DMS 273 (cell line): Measurements from ENCODE around the gene HAGH.

ENCODE experiments used
- DNase-seq: peaks from one replicate; lab custom pipeline; 2025; ENCODE audit not compliant: unreplicated experiment; lab: John Stamatoyannopoulos, UW

HAGH gene

DNA sequence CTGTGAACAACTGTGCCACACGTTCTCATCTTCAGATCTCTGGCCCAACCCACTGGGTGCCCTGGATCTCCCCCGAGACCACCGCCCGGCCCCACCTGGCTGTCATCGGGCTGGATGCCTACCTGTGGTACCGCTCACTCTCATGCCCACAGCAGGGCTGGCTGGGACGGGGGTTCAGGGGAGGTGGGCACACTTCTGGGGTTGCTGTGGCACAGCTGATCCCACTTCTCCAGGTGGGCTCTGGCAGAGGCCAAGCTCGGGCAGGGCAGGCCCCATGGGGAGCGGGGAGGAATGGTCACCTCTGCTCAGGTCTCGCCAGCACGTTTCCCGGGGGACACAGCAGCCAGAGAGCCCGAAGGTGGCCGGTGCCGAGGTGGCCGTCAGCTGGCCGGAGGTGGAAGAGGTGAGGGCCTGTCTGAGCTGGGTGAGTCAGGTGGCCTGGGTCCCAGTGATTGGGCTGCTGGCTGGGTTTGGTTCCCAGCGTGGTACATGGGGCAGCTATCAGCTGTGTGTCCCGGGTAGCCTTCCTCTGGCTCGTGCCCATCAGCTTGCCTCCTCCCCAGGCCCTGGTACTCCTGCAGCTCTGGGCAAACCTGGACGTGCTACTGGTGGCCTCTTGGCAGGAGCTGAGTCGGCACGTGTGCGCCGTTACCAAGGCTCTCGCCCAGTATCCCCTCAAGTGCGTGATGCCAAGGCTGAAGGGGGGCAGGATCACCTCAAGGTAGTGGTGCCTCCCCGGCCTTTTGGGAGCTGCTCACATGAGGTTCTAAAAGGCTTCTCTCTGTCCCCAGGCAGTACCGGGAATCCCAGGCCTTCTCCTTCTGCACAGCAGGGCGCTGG, 51.4 kb downstream of the HAGH start:
- DNase-seq: no peak

DNA sequence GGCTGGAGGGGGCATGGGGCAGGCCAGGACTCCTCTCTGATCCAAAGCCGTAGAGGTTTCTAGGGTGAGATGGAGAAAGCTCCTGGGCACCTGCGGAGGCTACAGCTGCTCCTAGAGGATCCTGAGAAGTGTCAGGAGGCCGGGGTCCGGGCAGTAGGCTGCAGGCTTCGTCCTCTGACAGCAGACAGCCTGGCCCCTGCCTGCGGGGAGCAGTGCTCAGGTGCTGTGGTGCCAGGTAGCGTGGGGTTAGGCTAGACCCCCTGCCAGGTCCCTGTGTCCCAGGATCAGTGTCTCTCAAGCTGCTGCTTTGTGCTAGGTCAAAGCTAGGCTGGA, 52.2 kb downstream of the HAGH start:
- no peak for DNase-seq

- peak; percentile 56 for DNase-seq
Observed at GRCh38 chr16:1773703-1774447, 52.8 kb downstream of the HAGH start.

DNA sequence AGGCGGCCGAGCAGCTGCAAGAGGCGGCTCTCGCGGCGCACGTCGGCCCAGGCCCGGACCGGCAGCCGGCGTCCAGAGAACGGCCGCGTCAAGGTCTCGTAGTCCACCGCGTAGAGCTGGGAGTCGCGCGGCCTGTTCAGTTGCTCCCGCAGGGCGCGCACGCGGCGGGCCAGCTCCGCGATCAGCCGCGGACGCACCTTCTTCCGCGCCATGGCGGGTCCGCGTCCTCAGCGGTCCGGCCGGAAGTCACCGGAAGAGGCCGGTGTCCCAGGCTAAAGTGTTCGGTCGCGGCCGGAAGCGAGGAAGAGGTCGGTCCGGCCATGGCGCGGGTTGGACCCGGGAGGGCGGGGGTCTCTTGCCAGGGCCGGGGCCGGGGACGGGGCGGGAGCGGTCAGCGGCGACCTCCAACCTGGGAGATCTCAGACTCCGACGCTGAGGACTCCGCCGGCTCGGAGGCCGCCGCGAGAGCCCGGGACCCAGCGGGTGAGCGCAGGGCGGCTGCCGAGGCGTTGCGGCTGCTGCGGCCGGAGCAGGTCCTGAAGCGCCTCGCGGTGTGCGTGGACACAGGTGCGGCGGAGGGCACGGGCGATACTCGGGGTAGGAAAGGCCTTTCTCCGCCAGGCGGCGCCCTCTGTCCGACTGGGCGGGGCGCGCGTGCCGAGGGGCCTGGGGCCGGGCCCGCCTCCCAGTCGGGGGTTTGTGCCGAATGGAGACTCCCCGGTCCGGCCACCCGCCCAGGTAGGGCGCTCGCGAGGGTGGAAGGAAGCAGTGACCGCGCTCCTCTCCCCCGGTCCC, 53.5 kb downstream of the HAGH start, which contains the start of gene MRPS34:
Gene MRPS34, minus strand, starts transcription at position 227 of the 795 bp plus-strand sequence. Its CDS starts 15 bp downstream, at position 212.
- DNase-seq: peak; percentile 96

- peak; percentile 77 for DNase-seq
Observed at GRCh38 chr16:1772362-1772907, 54.2 kb downstream of the HAGH start, which contains the start of gene EME2. Gene EME2, plus strand, starts transcription at chr16:1772810. Its CDS starts 418 bp downstream, at chr16:1773228.

DNA sequence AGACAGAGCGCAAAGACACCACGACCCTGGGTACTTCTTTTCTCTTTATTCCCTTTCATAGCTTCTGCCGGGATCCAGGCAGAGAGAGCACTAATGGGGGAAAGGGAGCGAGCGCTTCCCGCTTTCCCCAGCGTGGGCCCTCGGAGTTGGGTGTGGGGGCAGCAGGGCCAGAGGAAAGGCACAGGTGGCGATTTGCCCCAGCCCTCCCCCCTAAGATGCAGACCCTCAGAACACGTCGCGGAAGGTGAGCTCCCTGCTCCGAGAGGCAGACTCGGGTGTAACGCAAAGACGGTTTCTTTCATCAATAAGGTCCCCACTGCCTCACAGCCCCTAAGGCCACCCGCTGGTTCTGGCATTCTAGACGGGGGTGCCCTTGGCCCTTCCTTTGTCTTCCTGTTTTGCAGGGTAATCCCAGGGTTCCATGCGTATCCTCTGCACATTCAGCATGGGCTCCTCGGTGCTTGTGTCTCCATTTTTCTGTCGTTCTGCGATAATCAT, 54.7 kb downstream of the HAGH start:
- peak; percentile 76 for DNase-seq

- peak; percentile 76 for DNase-seq
Observed at GRCh38 chr16:1771188-1771863, 55.3 kb downstream of the HAGH start, which contains the start of gene NME3. Gene NME3, minus strand, starts transcription at chr16:1771543. Its CDS starts 9 bp downstream, at chr16:1771534.

- DNase-seq: peak; percentile 48
Observed at GRCh38 chr16:1770328-1771187, 56.1 kb downstream of the HAGH start.

- no peak for DNase-seq
Observed at GRCh38 chr16:1769402-1770300, 57.0 kb downstream of the HAGH start.

DNA sequence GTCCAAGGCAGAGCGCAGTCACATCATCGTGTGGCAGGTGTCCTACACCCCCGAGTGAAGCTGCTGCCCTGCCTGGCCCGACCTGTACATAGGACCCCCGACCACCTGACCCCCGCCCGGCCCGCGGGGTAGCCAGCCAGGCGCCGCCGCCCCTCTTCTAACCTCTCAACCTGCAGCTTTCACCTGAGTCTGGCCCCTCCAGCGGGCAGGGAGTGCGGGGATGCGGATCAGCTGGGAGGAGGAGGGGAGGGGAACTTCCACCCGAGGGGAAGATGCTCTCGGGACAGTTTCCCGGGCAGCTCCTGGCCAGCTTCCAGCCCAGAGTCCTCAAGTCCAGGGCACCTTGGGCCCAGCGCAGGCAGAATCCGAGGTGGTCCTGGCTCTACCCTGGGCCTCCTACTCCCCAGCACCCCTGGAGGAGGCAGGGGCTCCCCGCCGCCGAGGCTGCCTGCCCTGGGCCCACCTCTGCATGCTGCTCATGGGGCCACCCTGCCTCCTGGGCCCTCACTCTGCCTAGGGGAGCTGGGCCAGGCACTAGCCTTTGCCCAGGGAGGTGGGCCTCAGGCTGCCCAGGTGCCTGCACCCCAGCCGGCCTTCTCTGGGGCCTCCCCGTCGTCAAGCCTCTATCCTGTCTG, 57.7 kb downstream of the HAGH start:
- peak; percentile 57 for DNase-seq

- DNase-seq: no peak
Observed at GRCh38 chr16:1768061-1768766, 58.4 kb downstream of the HAGH start.

GRCh38 chr16:1767116-1767994, 59.3 kb downstream of the HAGH start:
- DNase-seq: no peak

GRCh38 chr16:1766701-1767100, 59.9 kb downstream of the HAGH start:
- no peak for DNase-seq

DNA sequence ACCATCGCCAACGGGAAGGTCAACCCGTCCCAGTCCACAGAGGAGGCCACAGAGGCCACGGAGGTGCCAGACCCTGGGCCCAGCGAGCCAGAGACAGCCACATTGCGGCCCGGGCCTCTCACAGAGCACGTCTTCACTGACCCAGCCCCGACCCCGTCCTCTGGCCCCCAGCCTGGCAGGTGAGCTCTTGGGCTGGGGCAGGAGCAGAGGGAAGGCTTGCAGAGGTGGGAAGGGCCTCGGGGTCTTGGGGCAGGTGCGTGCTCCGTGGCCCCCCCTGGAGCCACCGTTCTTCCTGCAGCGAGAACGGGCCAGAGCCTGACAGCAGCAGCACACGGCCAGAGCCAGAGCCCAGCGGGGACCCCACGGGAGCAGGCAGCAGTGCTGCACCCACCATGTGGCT, 60.4 kb downstream of the HAGH start:
- no peak for DNase-seq

- DNase-seq: no peak
Observed at GRCh38 chr16:1765826-1766225, 60.8 kb downstream of the HAGH start.

GRCh38 chr16:1764971-1765370, 61.7 kb downstream of the HAGH start:
- no peak for DNase-seq
